HEK293 (cell line): Measurements from ENCODE around the gene ADAMTS12.

Source experiments
- CTCF ChIA-PET: fragments of 350-600 bp; formaldehyde crosslinking; extraction: SDS; loops from one replicate; lab custom pipeline; 2021; ENCODE audit warnings: antibody characterized with exemption; lab: Yijun Ruan, JAX
- POLR2A ChIA-PET: fragments of 300-600 bp; formaldehyde crosslinking; extraction: SDS; loops from one replicate; lab custom pipeline; 2020; ENCODE audit warnings: antibody characterized with exemption, inconsistent platforms; lab: Yijun Ruan, JAX
- H3K27ac ChIP-seq: fragments of 200-500 bp; sonication (Bioruptor generic); 2 replicates; pipeline ENCODE4 v1.5.1; 2014; ENCODE audit warnings: low read depth, low read length, control low read depth, inconsistent platforms; ENCODE audit errors: extremely low read depth
- H3K36me3 ChIP-seq, 2 experiments: fragments of 200-500 bp in 1 of 2; sonication (Bioruptor generic) in 1 of 2; 1 replicate in 1 of 2; 2 replicates in 1 of 2; pipeline ENCODE4 v1.5.1; 2014 to 2017; ENCODE audit warnings: inconsistent platforms in 2 of 2, low read length in 2 of 2; ENCODE audit not compliant: control insufficient read depth in 2 of 2, insufficient read depth in 1 of 2
- H3K4me1 ChIP-seq: fragments of 200-500 bp; sonication (Bioruptor generic); 2 replicates; pipeline ENCODE4 v1.5.1; 2014; ENCODE audit warnings: mild to moderate bottlenecking, low read length, inconsistent platforms; ENCODE audit not compliant: control insufficient read depth, insufficient read depth
- H3K4me3 ChIP-seq: 2 replicates; pipeline ENCODE4 v1.5.1; 2011; ENCODE audit warnings: low read depth, mild to moderate bottlenecking, control low read depth, low read length, moderate library complexity
- H3K9me3 ChIP-seq: fragments of 200-500 bp; sonication (Bioruptor generic); 2 replicates; pipeline ENCODE4 v1.5.1; 2014; ENCODE audit warnings: low read depth, low read length, inconsistent platforms; ENCODE audit not compliant: control insufficient read depth, insufficient read depth
- ATF2 ChIP-seq: fragments of 450-650 bp; formaldehyde crosslinking; IDR thresholded peaks from 2 replicates; pipeline ENCODE4 v1.5.1; 2016; ENCODE audit warnings: missing biosample characterization, missing genetic modification characterization, low read depth
- FEZF1 ChIP-seq: fragments of 450-650 bp; formaldehyde crosslinking; IDR thresholded peaks from 2 replicates; pipeline ENCODE4 v1.5.1; 2016; ENCODE audit warnings: missing biosample characterization, missing genetic modification characterization
- HOXA7 ChIP-seq: sonication (generic); formaldehyde crosslinking; IDR thresholded peaks from 2 replicates; pipeline ENCODE4 v1.8.1; 2022; ENCODE audit warnings: missing genetic modification reagents, borderline replicate concordance
- KLF7 ChIP-seq: fragments of 450-650 bp; formaldehyde crosslinking; IDR thresholded peaks from 2 replicates; pipeline ENCODE4 v1.5.1; 2016; ENCODE audit warnings: missing biosample characterization, missing genetic modification characterization, borderline replicate concordance
- PRDM6 ChIP-seq: fragments of 450-650 bp; formaldehyde crosslinking; IDR thresholded peaks from 2 replicates; pipeline ENCODE4 v1.5.1; 2017; ENCODE audit warnings: missing biosample characterization, missing genetic modification characterization
- RBAK ChIP-seq: fragments of 450-650 bp; formaldehyde crosslinking; IDR thresholded peaks from 2 replicates; pipeline ENCODE4 v1.5.1; 2016; ENCODE audit warnings: missing biosample characterization, missing genetic modification characterization
- SCRT2 ChIP-seq: fragments of 450-650 bp; formaldehyde crosslinking; IDR thresholded peaks from 2 replicates; pipeline ENCODE4 v1.5.1; 2016; ENCODE audit warnings: missing biosample characterization, missing genetic modification characterization
- SETDB1 ChIP-seq: IDR thresholded peaks from one replicate; pipeline ENCODE4 v1.6.1; 2017; ENCODE audit warnings: mild to moderate bottlenecking, low read length, moderate library complexity, mixed read lengths; ENCODE audit not compliant: insufficient read length
- WT1 ChIP-seq: fragments of 450-650 bp; formaldehyde crosslinking; IDR thresholded peaks from 2 replicates; pipeline ENCODE4 v1.5.1; 2016; ENCODE audit warnings: missing biosample characterization, missing genetic modification characterization
- YY2 ChIP-seq: fragments of 450-650 bp; formaldehyde crosslinking; IDR thresholded peaks from 2 replicates; pipeline ENCODE4 v1.5.1; 2016; ENCODE audit warnings: missing biosample characterization, missing genetic modification characterization
- ZBTB11 ChIP-seq: fragments of 450-650 bp; formaldehyde crosslinking; conservative IDR thresholded peaks from 2 replicates; pipeline ENCODE4 v1.5.1; 2016; ENCODE audit warnings: low read depth, missing biosample characterization, missing genetic modification characterization
- ZNF24 ChIP-seq: fragments of 450-650 bp; formaldehyde crosslinking; IDR thresholded peaks from 2 replicates; pipeline ENCODE4 v1.5.1; 2016; ENCODE audit warnings: missing biosample characterization, missing genetic modification characterization
- ZNF302 ChIP-seq: fragments of 450-650 bp; formaldehyde crosslinking; IDR thresholded peaks from 2 replicates; pipeline ENCODE4 v1.5.1; 2016; ENCODE audit warnings: missing biosample characterization, missing genetic modification characterization, low read depth
- ZNF398 ChIP-seq: fragments of 450-650 bp; formaldehyde crosslinking; IDR thresholded peaks from 2 replicates; pipeline ENCODE4 v1.5.1; 2017; ENCODE audit warnings: missing biosample characterization, missing genetic modification characterization
- ZNF423 ChIP-seq: fragments of 450-650 bp; formaldehyde crosslinking; IDR thresholded peaks from 2 replicates; pipeline ENCODE4 v1.5.1; 2016; ENCODE audit warnings: missing biosample characterization, missing genetic modification characterization
- ZNF544 ChIP-seq: fragments of 450-650 bp; formaldehyde crosslinking; IDR thresholded peaks from 2 replicates; pipeline ENCODE4 v1.5.0; 2017; ENCODE audit warnings: missing biosample characterization, missing genetic modification characterization
- ZNF549 ChIP-seq: fragments of 450-650 bp; IDR thresholded peaks from 2 replicates; pipeline ENCODE4 v1.5.1; 2018; ENCODE audit warnings: missing biosample characterization, missing genetic modification characterization, mild to moderate bottlenecking, inconsistent platforms, moderate library complexity
- ZNF645 ChIP-seq: fragments of 450-650 bp; formaldehyde crosslinking; IDR thresholded peaks from 2 replicates; pipeline ENCODE4; 2016; ENCODE audit warnings: missing biosample characterization, missing genetic modification characterization
- ZNF704 ChIP-seq: fragments of 450-650 bp; formaldehyde crosslinking; IDR thresholded peaks from 2 replicates; pipeline ENCODE4 v1.5.1; 2016; ENCODE audit warnings: missing biosample characterization, missing genetic modification characterization
- ZNF707 ChIP-seq: fragments of 450-650 bp; formaldehyde crosslinking; IDR thresholded peaks from 2 replicates; pipeline ENCODE4 v1.5.1; 2016; ENCODE audit warnings: missing biosample characterization, missing genetic modification characterization
- ZSCAN23 ChIP-seq: fragments of 450-650 bp; formaldehyde crosslinking; IDR thresholded peaks from 2 replicates; pipeline ENCODE4 v1.5.1; 2016; ENCODE audit warnings: missing biosample characterization, missing genetic modification characterization
- ZSCAN5A ChIP-seq: fragments of 450-650 bp; formaldehyde crosslinking; IDR thresholded peaks from 2 replicates; pipeline ENCODE4 v1.5.1; 2016; ENCODE audit warnings: missing biosample characterization, missing genetic modification characterization

The ADAMTS12 gene

GRCh38 chr5:33513462-33514185 lies 378.2 kb downstream of the ADAMTS12 start:
- Histone ChIP-seq H3K36me3 (no peaks in the 10 kb centered on the region), H3K4me3 (no peak overlapping the region), H3K9me3 (no peaks in the 10 kb centered on the region), H3K27ac (no peak overlapping the region), H3K4me1 (no peaks in the 10 kb centered on the region)
- ChIA-PET CTCF (interaction anchor here (0.6 kb wide), 1 partner anchor 9 kb away, joined by 3 read pairs; no protein-coding TSS in a partner anchor), POLR2A (no interaction called here)
- TF ChIP-seq ZNF423 (tag by site-specific recombination) (no peak), ZNF24 (tag by site-specific recombination) (no peak), WT1 (tag by site-specific recombination) (no peak), ZSCAN5A (tag by site-specific recombination) (no peak), PRDM6 (tag by site-specific recombination) (no peak), FEZF1 (tag by site-specific recombination) (no peak), YY2 (tag by site-specific recombination) (no peak), ZNF704 (tag by site-specific recombination) (no peak), ZBTB11 (no peak), SCRT2 (no peak), ZNF645 (tag by site-specific recombination) (no peak), ZNF398 (tag by site-specific recombination) (no peak)

GRCh38 chr5:33509036-33509435 lies 382.8 kb downstream of the ADAMTS12 start:
- POLR2A ChIA-PET: no interaction called here
- CTCF ChIA-PET: no interaction called here
- Histone ChIP-seq H3K4me1 (no peaks in the 10 kb centered on the region), H3K4me3 (no peak overlapping the region), H3K27ac (no peak overlapping the region), H3K36me3 (no peaks in the 10 kb centered on the region), H3K9me3 (no peaks in the 10 kb centered on the region)
- TF ChIP-seq SETDB1: no peak
- no peak for TF ChIP-seq ZNF549 (tag by site-specific recombination)
- TF ChIP-seq ZNF544 (tag by site-specific recombination): no peak
- no peak for TF ChIP-seq RBAK (tag by site-specific recombination)
- TF ChIP-seq KLF7 (tag by site-specific recombination): no peak
- no peak for TF ChIP-seq ZSCAN23 (tag by site-specific recombination)
- TF ChIP-seq ZNF302 (tag by site-specific recombination): no peak
- no peak for TF ChIP-seq ZNF707
- TF ChIP-seq HOXA7 (CRISPR knock-in tag): no peak
- no peak for TF ChIP-seq ATF2 (tag by site-specific recombination)
